ENCODE results near the gene SPRED3. TPM values are rescaled to one million over a fixed set of nuclear protein-coding genes. Genes with fewer than 3 reads are reported as not detected.
A peak's percentile ranks its signal among the peaks of the same experiment; 100 is the strongest.

Gene SPRED3
- total RNA-seq, 2 donors from 2014 or later, result 5.3 to 10.0 TPM

DNA sequence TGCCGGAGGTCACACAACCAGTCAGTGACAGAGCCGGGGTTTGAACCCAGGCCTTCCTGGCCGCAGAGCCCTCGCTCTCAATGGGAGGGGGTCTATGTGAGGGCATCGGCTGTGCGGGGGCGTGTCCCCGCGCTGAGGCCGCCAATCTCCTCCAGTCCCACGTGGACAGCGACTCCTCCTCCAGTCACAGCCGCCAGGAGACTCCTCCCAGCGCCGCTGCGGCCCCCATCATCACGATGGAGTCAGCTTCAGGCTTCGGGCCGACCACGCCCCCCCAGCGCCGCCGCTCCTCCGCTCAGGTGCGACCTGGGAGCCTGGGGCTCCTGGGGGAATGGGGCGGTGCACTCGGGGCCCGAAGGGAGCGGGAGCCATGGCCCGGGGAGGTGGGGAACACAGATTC, 6.0 kb downstream of the SPRED3 start:
- Histone ChIP-seq H3K4me3 (ENCODE audit: low read length) (no peak overlapping the region), H3K27ac (ENCODE audit: low read depth, low read length) (no peak overlapping the region), H3K4me1 (ENCODE audit: control insufficient read depth, insufficient read depth, low read length) (peaks cover 2% of the 10 kb centered on the region), H3K9ac (ENCODE audit: extremely low read depth, low read length, poor library complexity, severe bottlenecking) (no peak overlapping the region), H3K27me3 (ENCODE audit: control insufficient read depth, insufficient read depth, low read length, poor library complexity, severe bottlenecking) (no peaks in the 10 kb centered on the region), H3K9me3 (ENCODE audit: control insufficient read depth, low read length) (no peaks in the 10 kb centered on the region), H3K36me3 (ENCODE audit: control insufficient read depth, insufficient read depth, low read length) (no peaks in the 10 kb centered on the region)
- Mint-ChIP-seq H3K9me3 (no peaks in the 10 kb centered on the region), H3K4me1 (peaks cover 9% of the 10 kb centered on the region), H3K36me3 (ENCODE audit: low read depth) (peaks cover 10% of the 10 kb centered on the region), H3K27me3 (ENCODE audit: insufficient read depth) (peaks cover 47% of the 10 kb centered on the region), H3K4me3 (peak overlapping the region; percentile 41), H3K27ac (no peak overlapping the region)
- TF ChIP-seq, protein P1, sequence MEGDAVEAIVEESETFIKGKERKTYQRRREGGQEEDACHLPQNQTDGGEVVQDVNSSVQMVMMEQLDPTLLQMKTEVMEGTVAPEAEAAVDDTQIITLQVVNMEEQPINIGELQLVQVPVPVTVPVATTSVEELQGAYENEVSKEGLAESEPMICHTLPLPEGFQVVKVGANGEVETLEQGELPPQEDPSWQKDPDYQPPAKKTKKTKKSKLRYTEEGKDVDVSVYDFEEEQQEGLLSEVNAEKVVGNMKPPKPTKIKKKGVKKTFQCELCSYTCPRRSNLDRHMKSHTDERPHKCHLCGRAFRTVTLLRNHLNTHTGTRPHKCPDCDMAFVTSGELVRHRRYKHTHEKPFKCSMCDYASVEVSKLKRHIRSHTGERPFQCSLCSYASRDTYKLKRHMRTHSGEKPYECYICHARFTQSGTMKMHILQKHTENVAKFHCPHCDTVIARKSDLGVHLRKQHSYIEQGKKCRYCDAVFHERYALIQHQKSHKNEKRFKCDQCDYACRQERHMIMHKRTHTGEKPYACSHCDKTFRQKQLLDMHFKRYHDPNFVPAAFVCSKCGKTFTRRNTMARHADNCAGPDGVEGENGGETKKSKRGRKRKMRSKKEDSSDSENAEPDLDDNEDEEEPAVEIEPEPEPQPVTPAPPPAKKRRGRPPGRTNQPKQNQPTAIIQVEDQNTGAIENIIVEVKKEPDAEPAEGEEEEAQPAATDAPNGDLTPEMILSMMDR (conservative IDR thresholded peaks at IDR 0.05), result no peak
- 57 to 79% methylated on average over 22 to 30 of the region's 30 CpGs for WGBS, 2 experiments (ENCODE audit: insufficient coverage in 1 of 2, insufficient read length in 1 of 2)
- DNase-seq, result peak; percentile 98

- H3K27me3 Mint-ChIP-seq (ENCODE audit: insufficient read depth), result peaks cover 54% of the 10 kb centered on the region
- DNase-seq, result no peak
Observed at GRCh38 chr19:38395381-38396114, 7.1 kb downstream of the SPRED3 start.

DNA sequence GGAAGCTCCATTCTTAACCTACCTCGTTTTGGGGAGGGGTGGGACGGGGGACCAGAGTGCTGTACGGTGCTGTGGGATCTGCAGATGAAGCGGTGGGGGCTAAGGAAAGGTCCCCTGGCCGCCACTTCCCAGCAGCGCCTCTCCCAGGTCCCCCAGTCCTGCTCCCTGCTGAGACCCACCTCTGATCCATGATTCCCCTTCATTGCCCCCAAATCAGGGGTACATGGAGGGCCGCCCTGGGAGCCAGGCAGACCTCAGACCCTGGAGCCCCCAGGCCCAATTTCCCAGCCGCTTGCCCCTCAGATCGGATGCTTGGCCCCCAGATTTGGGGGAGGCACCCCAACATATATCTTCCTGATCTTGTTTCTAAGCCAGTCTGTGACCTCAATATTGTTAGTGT, 10.6 kb downstream of the SPRED3 start:
- Histone ChIP-seq H3K27ac (ENCODE audit: low read depth, low read length) (no peak overlapping the region), H3K9ac (ENCODE audit: extremely low read depth, low read length, poor library complexity, severe bottlenecking) (no peak overlapping the region), H3K4me1 (ENCODE audit: control insufficient read depth, insufficient read depth, low read length) (no peaks in the 10 kb centered on the region), H3K9me3 (ENCODE audit: control insufficient read depth, low read length) (no peaks in the 10 kb centered on the region), H3K36me3 (ENCODE audit: control insufficient read depth, insufficient read depth, low read length) (no peaks in the 10 kb centered on the region), H3K4me3 (ENCODE audit: low read length) (no peak overlapping the region), H3K27me3 (ENCODE audit: control insufficient read depth, insufficient read depth, low read length, poor library complexity, severe bottlenecking) (peaks cover 8% of the 10 kb centered on the region)
- no peak for DNase-seq
- no peaks in the 10 kb centered on the region for H3K9me3 Mint-ChIP-seq
- 71 to 89% methylated on average over 3 to 9 of the region's 9 CpGs for WGBS, 2 experiments (ENCODE audit: insufficient coverage in 1 of 2, insufficient read length in 1 of 2)
- H3K27ac Mint-ChIP-seq, result no peak overlapping the region
- H3K4me3 Mint-ChIP-seq, result no peak overlapping the region
- H3K27me3 Mint-ChIP-seq (ENCODE audit: insufficient read depth), result peaks cover 66% of the 10 kb centered on the region
- H3K4me1 Mint-ChIP-seq, result peaks cover 5% of the 10 kb centered on the region
- TF ChIP-seq, protein P1 (conservative IDR thresholded peaks at IDR 0.05), result no peak
- peaks cover 6% of the 10 kb centered on the region for H3K36me3 Mint-ChIP-seq (ENCODE audit: low read depth)

More at GRCh38 chr19:38395381-38396114, 7.1 kb downstream of the SPRED3 start:
- Histone ChIP-seq H3K36me3 (ENCODE audit: control insufficient read depth, insufficient read depth, low read length) (no peaks in the 10 kb centered on the region), H3K27me3 (ENCODE audit: control insufficient read depth, insufficient read depth, low read length, poor library complexity, severe bottlenecking) (peaks cover 8% of the 10 kb centered on the region), H3K27ac (ENCODE audit: low read depth, low read length) (no peak overlapping the region), H3K9ac (ENCODE audit: extremely low read depth, low read length, poor library complexity, severe bottlenecking) (no peak overlapping the region), H3K9me3 (ENCODE audit: control insufficient read depth, low read length) (no peaks in the 10 kb centered on the region), H3K4me3 (ENCODE audit: low read length) (no peak overlapping the region), H3K4me1 (ENCODE audit: control insufficient read depth, insufficient read depth, low read length) (no peaks in the 10 kb centered on the region)
- peak overlapping the region; percentile 41 for H3K4me3 Mint-ChIP-seq
- WGBS, 2 experiments (ENCODE audit: insufficient coverage in 1 of 2, insufficient read length in 1 of 2), result 92 to 95% methylated on average over 47 to 86 of the region's 86 CpGs
- no peak overlapping the region for H3K27ac Mint-ChIP-seq
- H3K4me1 Mint-ChIP-seq, result peaks cover 6% of the 10 kb centered on the region
- TF ChIP-seq, protein P1 (conservative IDR thresholded peaks at IDR 0.05), result no peak
- H3K36me3 Mint-ChIP-seq (ENCODE audit: low read depth), result peaks cover 10% of the 10 kb centered on the region
- no peaks in the 10 kb centered on the region for H3K9me3 Mint-ChIP-seq
